GM12878 (cell line): ENCODE measurements around the gene ARHGEF16. TPM values are rescaled to one million over a fixed set of nuclear protein-coding genes. Genes with fewer than 3 reads are reported as not detected.

Source experiments
- ATAC-seq: fragments of 200-7000 bp; cut with Tn5 transposase; 3 replicates; pipeline ENCODE4 v1.9.1; 2020; ENCODE audit warnings: mild to moderate bottlenecking, moderate library complexity
- BruUV-seq: library from RNA; stranded (reverse); fragments of 400-500 nt; replicated peaks from 2 replicates; lab custom pipeline; 2021; lab: Mats Ljungman, UMichigan
- CTCF ChIA-PET: fragments of 300-600 bp; sonication (Branson Sonifier 250); formaldehyde crosslinking; extraction: SDS; loops from one replicate; lab custom pipeline; 2021; ENCODE audit warnings: inconsistent platforms; lab: Yijun Ruan, JAX
- POLR2A ChIA-PET: fragments of 350-600 bp; formaldehyde crosslinking; extraction: SDS; loops from one replicate; lab custom pipeline; 2021; ENCODE audit warnings: inconsistent platforms; lab: Charles Lee
- RAD21 ChIA-PET: fragments of 300-600 bp; sonication (Branson Sonifier 250); formaldehyde crosslinking; loops from one replicate; lab custom pipeline; 2023; ENCODE audit warnings: antibody characterized with exemption; ENCODE audit not compliant: unreplicated experiment; lab: Charles Lee
- SMC1A ChIA-PET: fragments of 300-600 bp; sonication (Branson Sonifier 250); formaldehyde crosslinking; loops from one replicate; lab custom pipeline; 2023; ENCODE audit not compliant: unreplicated experiment, uncharacterized antibody; lab: Charles Lee
- DNase-seq: peaks from one replicate; pipeline ENCODE4 v3.0.0-alpha.2; 2011; ENCODE audit warnings: low read depth, low spot score
- FAIRE-seq: peaks from 3 replicates; lab custom pipeline; 2011; peaks lifted over from hg19 to GRCh38; lab: Jason Lieb, UNC
- H2AFZ ChIP-seq: 2 replicates; pipeline ENCODE4 v1.6.0; 2011; ENCODE audit warnings: low read depth, low read length, control low read depth; ENCODE audit not compliant: control insufficient read depth
- H3K27ac ChIP-seq: 2 replicates; pipeline ENCODE4 v1.5.1; 2011; ENCODE audit warnings: control low read depth; ENCODE audit not compliant: control insufficient read depth, insufficient read depth
- H3K27me3 ChIP-seq, 2 experiments: replicated peaks in 1 of 2; 2 replicates each; pipeline versions ENCODE4 v1.6.0 to v1.6.1; 2011; ENCODE audit warnings: low read length in 1 of 2; ENCODE audit not compliant: control insufficient read depth in 2 of 2, insufficient read depth in 2 of 2
- H3K36me3 ChIP-seq, 2 experiments: 2 replicates each; pipeline ENCODE4 v1.5.1; 2011; ENCODE audit warnings: low read length in 1 of 2; ENCODE audit not compliant: control insufficient read depth in 2 of 2, insufficient read depth in 2 of 2
- H3K4me1 ChIP-seq: 2 replicates; pipeline ENCODE4 v1.6.1; 2011; ENCODE audit warnings: mild to moderate bottlenecking, low read length, moderate library complexity, mixed read lengths; ENCODE audit not compliant: control insufficient read depth, insufficient read depth
- H3K4me2 ChIP-seq: 2 replicates; pipeline ENCODE4 v1.6.0; 2011; ENCODE audit warnings: control low read depth; ENCODE audit not compliant: control insufficient read depth, insufficient read depth
- H3K4me3 ChIP-seq: fragments of 200-600 bp; sonication (generic); 2 replicates; pipeline ENCODE4 v1.5.1; 2016
- H3K79me2 ChIP-seq: 2 replicates; pipeline ENCODE4 v1.6.0; 2011; ENCODE audit warnings: low read length; ENCODE audit not compliant: control insufficient read depth, insufficient read depth
- H3K9ac ChIP-seq: 2 replicates; pipeline ENCODE4 v1.8.0; 2011; ENCODE audit warnings: low read length, control low read depth, mixed read lengths; ENCODE audit not compliant: control insufficient read depth, insufficient read depth
- H3K9me3 ChIP-seq: replicated peaks from 3 replicates; pipeline ENCODE4 v1.5.1; 2011; ENCODE audit warnings: mild to moderate bottlenecking, low read length; ENCODE audit not compliant: control insufficient read depth, insufficient read depth
- H4K20me1 ChIP-seq: 2 replicates; pipeline ENCODE4 v1.6.0; 2011; ENCODE audit not compliant: control insufficient read depth, insufficient read depth
- ETV6 ChIP-seq, 2 experiments: fragments of 450-650 bp in 1 of 2; IDR thresholded peaks in 1 of 2; conservative IDR thresholded peaks in 1 of 2; 2 replicates each; pipeline ENCODE4 v1.6.1; 2014; ENCODE audit warnings: antibody characterized with exemption in 1 of 2, borderline replicate concordance in 1 of 2, low read depth in 1 of 2, mild to moderate bottlenecking in 1 of 2, moderate library complexity in 1 of 2
- EZH2 ChIP-seq: IDR thresholded peaks from 2 replicates; pipeline ENCODE4 v1.6.1; 2012; ENCODE audit warnings: low read depth, mild to moderate bottlenecking, control low read depth, inconsistent platforms, low read length, borderline replicate concordance; ENCODE audit not compliant: control insufficient read depth
- MXI1 ChIP-seq: fragments of 150-350 bp; IDR thresholded peaks from 2 replicates; pipeline ENCODE4 v1.6.1; 2011; ENCODE audit warnings: low read depth, mild to moderate bottlenecking, inconsistent platforms, low read length, improper control_type of control experiment
- RB1 ChIP-seq: fragments of 450-650 bp; formaldehyde crosslinking; IDR thresholded peaks from 2 replicates; pipeline ENCODE4 v1.6.1; 2017; ENCODE audit warnings: mild to moderate bottlenecking, borderline replicate concordance
- RBBP5 ChIP-seq: fragments of 200-600 bp; sonication (generic); conservative IDR thresholded peaks from 2 replicates; pipeline ENCODE4 v1.6.1; 2016
- SREBF2 ChIP-seq: IDR thresholded peaks from 2 replicates; pipeline ENCODE4 v1.6.1; 2012; ENCODE audit warnings: mild to moderate bottlenecking, low read length
- WGBS: methylation state at CpG from one replicate; pipeline ENCODE4 v1.1.6; 2016; ENCODE audit warnings: low lambda C conversion rate; ENCODE audit not compliant: insufficient replicate concordance, insufficient coverage; ENCODE audit errors: missing lambda C conversion rate; 5-methylcytosine and 5-hydroxymethylcytosine counted together
- in situ Hi-C: fragments of 300-500 bp; cut with MboI; formaldehyde crosslinking; loops from 9 replicates; pipeline ENCODE4 v1.14.3; 2018; ENCODE audit warnings: mixed read lengths
- intact Hi-C: fragments of 100-400 bp; cut with micrococcal nuclease; formaldehyde crosslinking; loops from one replicate; pipeline ENCODE4 v1.14.2; 2022; ENCODE audit not compliant: unreplicated experiment
- polyA plus RNA-seq, 11 experiments: library from polyadenylated mRNA; depleted of rRNA in 4 of 11; unstranded in 6 of 11; stranded (reverse) in 5 of 11; fragments of >200 nt; fragmentation: Nextera tagmentation in 4 of 11; fragmentation: Illumina TruSeq in 1 of 11; extraction: Ambion mirVana in 4 of 11; extraction: Trizol in 1 of 11; gene quantifications; 1 replicate in 1 of 11; 2 replicates in 10 of 11; pipeline versions ENCODE4 v1.2.1 to v1.2.3, GENCODE V29; 2011 to 2016; ENCODE audit warnings: inconsistent platforms in 2 of 11, missing spikeins in 2 of 11, low read depth in 1 of 11
- total RNA-seq, 4 experiments: library from RNA; depleted of rRNA in 3 of 4; stranded (reverse); fragments of >200 nt in 3 of 4; fragmentation: Illumina TruSeq in 1 of 4; extraction: Trizol in 1 of 4; gene quantifications; 2 replicates each; pipeline versions ENCODE4 v1.2.1 to v1.2.3, GENCODE V29; 2013 to 2021
- TF ChIP-seq, protein P1 (sequence below): fragments of 450-650 bp; IDR thresholded peaks from 2 replicates; pipeline ENCODE4 v1.6.1; 2018; ENCODE audit warnings: borderline replicate concordance, mild to moderate bottlenecking; ENCODE audit not compliant: partially characterized antibody
- TF ChIP-seq, protein P2 (sequence below): fragments of 450-650 bp; IDR thresholded peaks from 2 replicates; pipeline ENCODE4 v1.6.1; 2016; ENCODE audit warnings: mild to moderate bottlenecking, moderate library complexity, borderline replicate concordance

The ARHGEF16 gene
- total and polyA plus RNA-seq, 10 of the 15 experiments (the other 5 are each of a cell fraction or from before 2014, with no cell fraction given), result not detected

DNA sequence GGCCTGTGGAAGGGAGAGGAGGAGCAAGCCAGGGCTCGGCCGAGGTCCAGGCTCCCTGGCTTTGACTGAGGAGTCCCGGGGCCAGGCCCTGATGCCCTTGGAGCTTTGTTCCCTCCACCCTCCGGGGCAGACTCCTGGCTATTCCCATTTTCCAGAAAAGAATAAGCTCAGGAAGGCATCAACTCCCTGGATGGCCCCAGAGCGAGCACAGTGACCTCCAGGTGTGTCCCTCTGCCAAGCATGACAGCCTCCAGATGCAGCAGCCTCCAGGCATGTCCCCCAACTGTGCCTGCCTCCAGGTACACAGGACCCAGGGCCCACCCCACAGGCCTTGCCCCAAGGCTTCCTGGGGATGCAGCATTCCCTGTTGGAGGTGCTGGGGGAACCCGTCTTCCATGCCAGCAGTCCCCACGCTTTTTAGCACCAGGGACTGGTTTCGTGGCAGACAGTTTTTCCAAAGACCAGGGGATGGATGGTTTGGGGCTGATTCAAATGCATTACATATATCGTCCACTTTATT, 15.7 kb upstream of the ARHGEF16 start (continued):
- TF ChIP-seq, protein P1, sequence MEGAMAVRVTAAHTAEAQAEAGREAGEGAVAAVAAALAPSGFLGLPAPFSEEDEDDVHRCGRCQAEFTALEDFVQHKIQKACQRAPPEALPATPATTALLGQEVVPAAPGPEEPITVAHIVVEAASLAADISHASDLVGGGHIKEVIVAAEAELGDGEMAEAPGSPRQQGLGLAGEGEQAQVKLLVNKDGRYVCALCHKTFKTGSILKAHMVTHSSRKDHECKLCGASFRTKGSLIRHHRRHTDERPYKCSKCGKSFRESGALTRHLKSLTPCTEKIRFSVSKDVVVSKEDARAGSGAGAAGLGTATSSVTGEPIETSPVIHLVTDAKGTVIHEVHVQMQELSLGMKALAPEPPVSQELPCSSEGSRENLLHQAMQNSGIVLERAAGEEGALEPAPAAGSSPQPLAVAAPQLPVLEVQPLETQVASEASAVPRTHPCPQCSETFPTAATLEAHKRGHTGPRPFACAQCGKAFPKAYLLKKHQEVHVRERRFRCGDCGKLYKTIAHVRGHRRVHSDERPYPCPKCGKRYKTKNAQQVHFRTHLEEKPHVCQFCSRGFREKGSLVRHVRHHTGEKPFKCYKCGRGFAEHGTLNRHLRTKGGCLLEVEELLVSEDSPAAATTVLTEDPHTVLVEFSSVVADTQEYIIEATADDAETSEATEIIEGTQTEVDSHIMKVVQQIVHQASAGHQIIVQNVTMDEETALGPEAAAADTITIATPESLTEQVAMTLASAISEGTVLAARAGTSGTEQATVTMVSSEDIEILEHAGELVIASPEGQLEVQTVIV, result no peak
- no peak for TF ChIP-seq RBBP5

DNA sequence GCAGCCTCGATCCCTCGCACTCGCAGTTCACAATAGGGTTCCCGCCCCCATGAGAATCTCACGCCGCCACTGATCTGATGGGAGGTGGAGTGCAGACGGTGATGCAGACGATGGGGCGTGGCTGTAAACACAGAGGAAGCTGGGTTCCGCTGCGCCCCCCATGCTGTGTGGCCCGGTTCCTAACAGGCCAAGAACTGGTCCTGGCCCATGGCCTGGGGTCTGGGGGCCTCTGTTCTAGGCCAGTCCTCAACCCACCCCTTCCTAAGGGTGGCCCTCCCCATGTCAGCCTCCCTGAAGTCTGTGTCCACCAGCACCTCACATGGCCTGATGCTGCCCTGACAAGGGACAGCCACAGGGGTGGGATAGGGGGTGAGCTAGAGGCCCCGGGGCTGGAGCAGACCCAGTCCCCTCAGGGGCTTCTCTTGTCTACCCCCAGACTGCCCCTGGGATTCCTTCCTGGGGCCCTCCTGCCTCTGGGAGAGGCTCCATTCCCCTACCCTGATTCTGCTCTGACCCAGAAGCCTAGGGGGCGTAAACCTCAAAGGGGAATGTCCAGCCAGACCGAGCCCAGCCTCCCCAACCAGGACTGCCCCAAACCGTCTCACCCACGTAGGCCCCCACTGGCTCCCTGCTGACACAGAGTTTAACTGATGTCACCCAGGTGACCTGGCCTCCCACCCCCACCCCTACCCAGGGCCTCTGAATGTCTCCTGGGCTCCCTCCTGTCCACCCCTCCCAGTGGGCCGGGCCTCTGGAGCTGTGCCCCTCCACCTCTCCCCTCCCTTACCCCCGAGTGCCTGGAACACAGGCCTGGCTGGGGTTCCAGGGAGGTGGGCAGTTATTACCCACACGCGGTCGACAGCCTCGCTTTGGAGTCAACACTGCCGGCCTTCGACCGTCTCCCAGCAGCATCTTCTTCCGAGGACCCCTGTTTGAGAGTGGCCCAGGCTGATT, 14.8 kb upstream of the ARHGEF16 start:
- Histone ChIP-seq H3K27ac (no peak overlapping the region), H3K27me3 (peaks cover 0 to 4% of the 10 kb centered on the region in 2 experiments; a peak in 2 of 4 replicates), H2AFZ (no peak overlapping the region), H3K4me3 (no peak overlapping the region), H3K4me2 (no peak overlapping the region), H4K20me1 (no peaks in the 10 kb centered on the region), H3K36me3 (no peaks in the 10 kb centered on the region), H3K9me3 (no peaks in the 10 kb centered on the region), H3K79me2 (no peaks in the 10 kb centered on the region), H3K4me1 (no peaks in the 10 kb centered on the region), H3K9ac (no peak overlapping the region)
- no peak for DNase-seq
- RAD21 ChIA-PET, result no interaction called here
- CTCF ChIA-PET, result no interaction called here
- ATAC-seq, result no peak
- BruUV-seq, result no TSS peak
- TF ChIP-seq SREBF2 (no peak), ETV6 (conservative IDR thresholded peaks at IDR 0.05 in 1 of 2, IDR thresholded peaks at IDR 0.05 in 1 of 2; ENCODE audit: borderline replicate concordance in 1 of 2, low read depth in 1 of 2) (no peak), EZH2 (no peak), MXI1 (no peak), RB1 (no peak)
- TF ChIP-seq, protein P2, sequence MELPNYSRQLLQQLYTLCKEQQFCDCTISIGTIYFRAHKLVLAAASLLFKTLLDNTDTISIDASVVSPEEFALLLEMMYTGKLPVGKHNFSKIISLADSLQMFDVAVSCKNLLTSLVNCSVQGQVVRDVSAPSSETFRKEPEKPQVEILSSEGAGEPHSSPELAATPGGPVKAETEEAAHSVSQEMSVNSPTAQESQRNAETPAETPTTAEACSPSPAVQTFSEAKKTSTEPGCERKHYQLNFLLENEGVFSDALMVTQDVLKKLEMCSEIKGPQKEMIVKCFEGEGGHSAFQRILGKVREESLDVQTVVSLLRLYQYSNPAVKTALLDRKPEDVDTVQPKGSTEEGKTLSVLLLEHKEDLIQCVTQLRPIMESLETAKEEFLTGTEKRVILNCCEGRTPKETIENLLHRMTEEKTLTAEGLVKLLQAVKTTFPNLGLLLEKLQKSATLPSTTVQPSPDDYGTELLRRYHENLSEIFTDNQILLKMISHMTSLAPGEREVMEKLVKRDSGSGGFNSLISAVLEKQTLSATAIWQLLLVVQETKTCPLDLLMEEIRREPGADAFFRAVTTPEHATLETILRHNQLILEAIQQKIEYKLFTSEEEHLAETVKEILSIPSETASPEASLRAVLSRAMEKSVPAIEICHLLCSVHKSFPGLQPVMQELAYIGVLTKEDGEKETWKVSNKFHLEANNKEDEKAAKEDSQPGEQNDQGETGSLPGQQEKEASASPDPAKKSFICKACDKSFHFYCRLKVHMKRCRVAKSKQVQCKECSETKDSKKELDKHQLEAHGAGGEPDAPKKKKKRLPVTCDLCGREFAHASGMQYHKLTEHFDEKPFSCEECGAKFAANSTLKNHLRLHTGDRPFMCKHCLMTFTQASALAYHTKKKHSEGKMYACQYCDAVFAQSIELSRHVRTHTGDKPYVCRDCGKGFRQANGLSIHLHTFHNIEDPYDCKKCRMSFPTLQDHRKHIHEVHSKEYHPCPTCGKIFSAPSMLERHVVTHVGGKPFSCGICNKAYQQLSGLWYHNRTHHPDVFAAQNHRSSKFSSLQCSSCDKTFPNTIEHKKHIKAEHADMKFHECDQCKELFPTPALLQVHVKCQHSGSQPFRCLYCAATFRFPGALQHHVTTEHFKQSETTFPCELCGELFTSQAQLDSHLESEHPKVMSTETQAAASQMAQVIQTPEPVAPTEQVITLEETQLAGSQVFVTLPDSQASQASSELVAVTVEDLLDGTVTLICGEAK, result no peak
- in situ Hi-C loops, result loop anchor here (10.0 kb wide), 1 partner anchor 65 kb away; no protein-coding TSS in a partner anchor
- WGBS, result 45% methylated on average over 24 of the region's 27 CpGs
- POLR2A ChIA-PET, result no interaction called here
- intact Hi-C loops, result no loop called here
- no peak for FAIRE-seq
- SMC1A ChIA-PET, result no interaction called here
